HG03097 (cell line): ENCODE data around the gene PMEL.
A peak's percentile ranks its signal among the peaks of the same experiment; 100 is the strongest.
"Not testable (repeated sequence)": the region's sequence is repeated elsewhere in the genome, so short reads cannot be mapped to it uniquely, and the experiment has no call there.

ENCODE experiments used
- ATAC-seq: cut with Tn5 transposase; IDR thresholded peaks from one replicate; pipeline ENCODE4 v1.9.1; 2021; ENCODE audit not compliant: unreplicated experiment, low FRiP score

PMEL gene

GRCh38 chr12:55984861-55985260 is 19.0 kb upstream of the PMEL start:
- ATAC-seq: no peak

- ATAC-seq: no peak
Observed at GRCh38 chr12:55983232-55983842, 17.5 kb upstream of the PMEL start.

GRCh38 chr12:55982319-55982936 is 16.6 kb upstream of the PMEL start:
- no peak for ATAC-seq

GRCh38 chr12:55981882-55982281 is 16.0 kb upstream of the PMEL start:
- not testable (repeated sequence) for ATAC-seq

- ATAC-seq: no peak
Observed at GRCh38 chr12:55979069-55979468, 13.2 kb upstream of the PMEL start.

- ATAC-seq: no peak
Observed at GRCh38 chr12:55978393-55978792, 12.6 kb upstream of the PMEL start.

GRCh38 chr12:55974308-55974730 is 8.5 kb upstream of the PMEL start:
- ATAC-seq: no peak

GRCh38 chr12:55973599-55974307 is 7.9 kb upstream of the PMEL start, which contains the start of gene RAB5B:
TSS of gene RAB5B (plus strand) at chr12:55974078. CDS start at chr12:55986961, 12,883 bp downstream.
- ATAC-seq: peak; percentile 94

GRCh38 chr12:55972911-55973598 is 7.2 kb upstream of the PMEL start:
- ATAC-seq: no peak

- no peak for ATAC-seq
Observed at GRCh38 chr12:55972456-55972855, 6.6 kb upstream of the PMEL start.

- no peak for ATAC-seq
Observed at GRCh38 chr12:55972042-55972441, 6.2 kb upstream of the PMEL start.

GRCh38 chr12:55970775-55971174 is 4.9 kb upstream of the PMEL start:
- no peak for ATAC-seq

- no peak for ATAC-seq
Observed at GRCh38 chr12:55969356-55969755, 3.5 kb upstream of the PMEL start.

GRCh38 chr12:55966408-55967281 is 803 bp upstream of the PMEL start, which contains the start of gene CDK2:
TSS of gene CDK2 (plus strand) at chr12:55966830. CDS start at chr12:55967009, 179 bp downstream.
- peak; percentile 82 for ATAC-seq

- ATAC-seq: no peak
Observed at GRCh38 chr12:55965240-55965639, 602 bp downstream of the PMEL start.

GRCh38 chr12:55963760-55964159 is 2.1 kb downstream of the PMEL start:
- no peak for ATAC-seq

- ATAC-seq: no peak
Observed at GRCh38 chr12:55957106-55957859, 8.6 kb downstream of the PMEL start.

- no peak for ATAC-seq
Observed at GRCh38 chr12:55955800-55956508, 9.9 kb downstream of the PMEL start.

GRCh38 chr12:55955344-55955743 is 10.5 kb downstream of the PMEL start:
- no peak for ATAC-seq
